ENCODE measurements around the gene CXCL17.
"Not testable (repeated sequence)": the region's sequence is repeated elsewhere in the genome, so short reads cannot be mapped to it uniquely, and the experiment has no call there.

- not testable (repeated sequence) for TF ChIP-seq CTCF (IDR thresholded peaks at IDR 0.05 in 8 of 11, conservative IDR thresholded peaks at IDR 0.05 in 3 of 11); POLR2AphosphoS5 (IDR thresholded peaks at IDR 0.05); POLR2A (IDR thresholded peaks at IDR 0.05)
Measured at GRCh38 chr19:42485036-42485435, 42.3 kb upstream of the CXCL17 start.
